HepG2 (cell line): ENCODE measurements around the gene ANKRD37. TPM values are rescaled to one million over a fixed set of nuclear protein-coding genes. Genes with fewer than 3 reads are reported as not detected.

Experiments used
- ATM ChIP-seq: fragments of 450-650 bp; IDR thresholded peaks from 2 replicates; pipeline ENCODE4 v1.7.1; 2017; ENCODE audit warnings: mild to moderate bottlenecking, borderline replicate concordance
- E2F5 ChIP-seq: sonication (generic); formaldehyde crosslinking; conservative IDR thresholded peaks from 2 replicates; pipeline ENCODE4 v1.4.0; 2020; ENCODE audit warnings: missing genetic modification reagents
- ESRRA ChIP-seq: sonication (generic); formaldehyde crosslinking; IDR thresholded peaks from 2 replicates; pipeline ENCODE4 v1.5.1; 2020; ENCODE audit warnings: mild to moderate bottlenecking, low read depth, missing genetic modification reagents
- GTF2F1 ChIP-seq: fragments of 150-350 bp; IDR thresholded peaks from 2 replicates; pipeline ENCODE4 v1.6.1; 2014; ENCODE audit warnings: low read length
- HNF4G ChIP-seq, 2 experiments: sonication (generic) in 1 of 2; formaldehyde crosslinking in 1 of 2; IDR thresholded peaks; 2 replicates each; pipeline versions ENCODE4 v1.4.0 to v1.6.1; 2011 to 2020; ENCODE audit warnings: borderline replicate concordance in 2 of 2, low read depth in 2 of 2, mild to moderate bottlenecking in 2 of 2, low read length in 1 of 2, missing genetic modification reagents in 1 of 2, moderate library complexity in 1 of 2
- HNRNPUL1 ChIP-seq: fragments of 200-400 bp; formaldehyde crosslinking; IDR thresholded peaks from 2 replicates; pipeline ENCODE4 v1.6.1; 2017; ENCODE audit warnings: low read depth, mild to moderate bottlenecking, low read length, moderate library complexity
- KLF12 ChIP-seq: sonication (generic); formaldehyde crosslinking; IDR thresholded peaks from 2 replicates; pipeline ENCODE4 v1.4.0; 2020; ENCODE audit warnings: missing genetic modification reagents, borderline replicate concordance
- KLF16 ChIP-seq, 2 experiments: sonication (generic) in 1 of 2; formaldehyde crosslinking in 1 of 2; IDR thresholded peaks; 2 replicates each; pipeline versions ENCODE4 v1.6.1 to v1.8.0; 2016 to 2023; ENCODE audit warnings: missing genetic modification reagents in 2 of 2, missing compliant biosample characterization in 1 of 2
- KMT2A ChIP-seq: sonication (generic); formaldehyde crosslinking; IDR thresholded peaks from 2 replicates; pipeline ENCODE4 v1.4.0; 2020; ENCODE audit warnings: missing genetic modification reagents
- MIXL1 ChIP-seq: IDR thresholded peaks from 2 replicates; pipeline ENCODE4 v1.6.1; 2016
- RNF2 ChIP-seq: fragments of 450-650 bp; conservative IDR thresholded peaks from 2 replicates; pipeline ENCODE4 v1.6.1; 2016; ENCODE audit warnings: low read depth
- SKI ChIP-seq: fragments of 450-650 bp; IDR thresholded peaks from one replicate; pipeline ENCODE4 v1.6.1; 2018; ENCODE audit warnings: mild to moderate bottlenecking; ENCODE audit not compliant: partially characterized antibody
- ZC3H13 ChIP-seq: sonication (generic); formaldehyde crosslinking; IDR thresholded peaks from 2 replicates; pipeline ENCODE4 v1.8.1; 2023; ENCODE audit warnings: mild to moderate bottlenecking, missing genetic modification reagents, moderate library complexity
- ZFP36L2 ChIP-seq: sonication (generic); formaldehyde crosslinking; IDR thresholded peaks from 2 replicates; pipeline ENCODE4 v1.4.0; 2020; ENCODE audit warnings: missing genetic modification reagents
- ZNF34 ChIP-seq: sonication (generic); formaldehyde crosslinking; IDR thresholded peaks from 2 replicates; pipeline ENCODE4 v1.4.0; 2020; ENCODE audit warnings: mild to moderate bottlenecking, missing genetic modification reagents, borderline replicate concordance
- ZNF609 ChIP-seq: sonication (generic); formaldehyde crosslinking; IDR thresholded peaks from 2 replicates; pipeline ENCODE4 v1.4.0; 2020; ENCODE audit warnings: mild to moderate bottlenecking, missing genetic modification reagents, borderline replicate concordance
- ZNF724P ChIP-seq: sonication (generic); formaldehyde crosslinking; IDR thresholded peaks from 2 replicates; pipeline ENCODE4 v1.8.0; 2022; ENCODE audit warnings: missing genetic modification reagents, borderline replicate concordance
- ZNF770 ChIP-seq: sonication (generic); formaldehyde crosslinking; IDR thresholded peaks from 2 replicates; pipeline ENCODE4 v1.5.0; 2020; ENCODE audit warnings: mild to moderate bottlenecking, missing genetic modification reagents
- ZNF776 ChIP-seq: sonication (generic); formaldehyde crosslinking; IDR thresholded peaks from 2 replicates; pipeline ENCODE4 v1.4.0; 2020; ENCODE audit warnings: mild to moderate bottlenecking, missing genetic modification reagents
- ZNF878 ChIP-seq: sonication (generic); formaldehyde crosslinking; IDR thresholded peaks from 2 replicates; pipeline ENCODE4 v1.8.1; 2023; ENCODE audit warnings: mild to moderate bottlenecking, missing genetic modification reagents, moderate library complexity
- ZNF891 ChIP-seq: sonication (generic); formaldehyde crosslinking; IDR thresholded peaks from 2 replicates; pipeline ENCODE4 v1.5.0; 2020; ENCODE audit warnings: mild to moderate bottlenecking, missing genetic modification reagents
- ZSCAN9 ChIP-seq: IDR thresholded peaks from 2 replicates; pipeline ENCODE4 v1.6.1; 2016; ENCODE audit warnings: borderline replicate concordance
- polyA plus RNA-seq, 8 experiments: library from polyadenylated mRNA; depleted of rRNA in 3 of 8; stranded (reverse) in 7 of 8; unstranded in 1 of 8; fragments of >200 nt; fragmentation: Illumina TruSeq in 4 of 8; extraction: Trizol in 4 of 8; gene quantifications; 2 replicates each; pipeline versions ENCODE4 v1.2.1 to v1.2.3, GENCODE V29; 2011 to 2016; ENCODE audit warnings: low read depth in 4 of 8, missing spikeins in 1 of 8, mixed read lengths in 1 of 8; ENCODE audit not compliant: insufficient read depth in 1 of 8
- total RNA-seq, 5 experiments: library from RNA; depleted of rRNA; stranded (reverse); fragments of >200 nt; fragmentation: Illumina TruSeq; extraction: Trizol; gene quantifications; 2 replicates each; pipeline ENCODE4 v1.2.3, GENCODE V29; 2016; ENCODE audit warnings: low read depth in 1 of 5

ANKRD37 gene
- total and polyA plus RNA-seq, 2 of the 13 experiments (the other 11 are each of a cell fraction or from before 2014, with no cell fraction given) = 2.2 to 51.4 TPM

GRCh38 chr4:185395956-185396723, 501 bp upstream of the ANKRD37 start (continued):
- peak; percentile 24 for TF ChIP-seq SKI
- TF ChIP-seq ZNF776 (CRISPR knock-in tag) = peak; percentile 97
- TF ChIP-seq ZSCAN9 (CRISPR knock-in tag) = peak; percentile 93; the same call in 1 of the 2 replicates
- peak; percentile 99 for TF ChIP-seq ZNF878 (CRISPR knock-in tag)
- TF ChIP-seq ESRRA = 0 out of 2 replicates have a peak, but pooled peaks have one; percentile 48
- TF ChIP-seq ZNF891 (CRISPR knock-in tag) = peak; percentile 97
- TF ChIP-seq ZNF724P = peak; percentile 99
- TF ChIP-seq ATM = no peak
- TF ChIP-seq MIXL1 = 0 out of 2 replicates have a peak, but pooled peaks have one; percentile 51
- TF ChIP-seq ZNF34 (CRISPR knock-in tag) = no peak
- TF ChIP-seq KLF12 (CRISPR knock-in tag) = peak; percentile 86
- peak in 1 of 2 experiments; percentile 92; a peak in 2 of 4 replicates for TF ChIP-seq KLF16 (CRISPR knock-in tag; IDR thresholded peaks at IDR 0.05)
- TF ChIP-seq HNF4G (IDR thresholded peaks at IDR 0.05; ENCODE audit: borderline replicate concordance, low read depth, low read length) = 0 out of 2 replicates have a peak, but pooled peaks have one; percentile 5
- TF ChIP-seq HNF4G (CRISPR knock-in tag; IDR thresholded peaks at IDR 0.05; ENCODE audit: borderline replicate concordance, low read depth) = no peak
- no peak for TF ChIP-seq HNRNPUL1
- TF ChIP-seq RNF2 = peak; percentile 98
- peak; percentile 65 for TF ChIP-seq ZNF609 (CRISPR knock-in tag)
- TF ChIP-seq ZC3H13 (CRISPR knock-in tag) = peak; percentile 93
- TF ChIP-seq E2F5 (CRISPR knock-in tag) = peak; percentile 86
- TF ChIP-seq GTF2F1 = 0 out of 2 replicates have a peak, but pooled peaks have one; percentile 15
- no peak for TF ChIP-seq ZFP36L2 (CRISPR knock-in tag)
- TF ChIP-seq KMT2A = peak; percentile 82
- peak; percentile 78 for TF ChIP-seq ZNF770 (CRISPR knock-in tag)
